B cell (primary cell): ENCODE results near the gene SNRPF. TPM values are rescaled to one million over a fixed set of nuclear protein-coding genes. Genes with fewer than 3 reads are reported as not detected.

ENCODE experiments used
- ATAC-seq: fragments of 200-7000 bp; cut with Tn5 transposase; one replicate; pipeline ENCODE4 v1.10.0; 2021; ENCODE audit warnings: low read depth, mild to moderate bottlenecking, moderate number of reproducible peaks, moderate library complexity
- CTCF ChIA-PET: fragments of 350-600 bp; sonication (Branson Sonifier 250); formaldehyde crosslinking; loops from one replicate; lab custom pipeline; 2021; ENCODE audit warnings: antibody characterized with exemption, inconsistent platforms; lab: Charles Lee
- POLR2A ChIA-PET: fragments of 350-600 bp; sonication (Branson Sonifier 250); formaldehyde crosslinking; loops from one replicate; lab custom pipeline; 2021; ENCODE audit warnings: antibody characterized with exemption; lab: Charles Lee
- DNase-seq: peaks from one replicate; pipeline ENCODE4 v3.0.0; 2013
- H2AFZ ChIP-seq: 2 replicates; pipeline ENCODE4 v1.6.1; 2012; ENCODE audit warnings: mild to moderate bottlenecking, low read depth, low read length; ENCODE audit not compliant: insufficient read depth, poor library complexity, severe bottlenecking
- H3K27ac ChIP-seq, 2 donors: 1 replicate in 1 of 2; 2 replicates in 1 of 2; pipeline ENCODE4 v1.5.1; 2012 to 2013; ENCODE audit warnings: low read length in 2 of 2, mild to moderate bottlenecking in 2 of 2, moderate library complexity in 1 of 2
- H3K27me3 ChIP-seq, 4 experiments: fragments of 200-600 bp in 1 of 4; sonication (generic) in 1 of 4; replicated peaks in 1 of 4; 1 replicate in 2 of 4; 2 replicates in 2 of 4; pipeline versions ENCODE4 v1.6.1 to v1.7.0; 2013 to 2016; ENCODE audit warnings: low read length in 3 of 4, mild to moderate bottlenecking in 2 of 4, mixed read lengths in 1 of 4, moderate library complexity in 1 of 4; ENCODE audit not compliant: insufficient read depth in 4 of 4, control insufficient read depth in 3 of 4; ENCODE audit errors: control extremely low read depth in 1 of 4
- H3K36me3 ChIP-seq, 2 experiments: replicated peaks in 1 of 2; 1 replicate in 1 of 2; 2 replicates in 1 of 2; pipeline versions ENCODE4 v1.6.1 to v1.7.1; 2013; ENCODE audit warnings: low read length in 1 of 2; ENCODE audit not compliant: insufficient read depth in 2 of 2, control insufficient read depth in 1 of 2; ENCODE audit errors: control extremely low read depth in 1 of 2, extremely low read depth in 1 of 2
- H3K4me1 ChIP-seq, 2 donors: fragments of 200-600 bp in 1 of 2; sonication (generic) in 1 of 2; 1 replicate in 1 of 2; 2 replicates in 1 of 2; pipeline versions ENCODE4 v1.5.1 to v1.6.1; 2013 to 2017; ENCODE audit warnings: low read length in 2 of 2; ENCODE audit not compliant: control insufficient read depth in 2 of 2, insufficient read depth in 2 of 2
- H3K4me2 ChIP-seq: replicated peaks from 2 replicates; pipeline ENCODE3; 2012; ENCODE audit warnings: mild to moderate bottlenecking, low read depth, low read length; ENCODE audit not compliant: poor library complexity, severe bottlenecking
- H3K4me3 ChIP-seq, 5 experiments: fragments of 200-600 bp in 1 of 5; sonication (generic) in 1 of 5; 1 replicate in 3 of 5; 2 replicates in 2 of 5; pipeline versions ENCODE4 v1.5.1 to v1.7.0; 2011 to 2016; ENCODE audit warnings: low read length in 4 of 5, mild to moderate bottlenecking in 4 of 5, low read depth in 2 of 5, control low read depth in 1 of 5, moderate library complexity in 1 of 5; ENCODE audit not compliant: insufficient read depth in 1 of 5; ENCODE audit errors: control extremely low read depth in 1 of 5, extremely low read depth in 1 of 5
- H3K79me2 ChIP-seq: fragments of 200-600 bp; sonication (generic); one replicate; pipeline ENCODE4 v1.6.0; 2016; ENCODE audit warnings: low read length; ENCODE audit not compliant: control insufficient read depth, insufficient read depth
- H3K9ac ChIP-seq: fragments of 200-600 bp; sonication (generic); 2 replicates; pipeline ENCODE4 v1.6.1; 2017; ENCODE audit warnings: mild to moderate bottlenecking, low read length, moderate library complexity
- H3K9me3 ChIP-seq, 3 donors: one replicate each; pipeline versions ENCODE4 v1.6.1 to v1.7.1; 2013; ENCODE audit warnings: low read length in 2 of 3; ENCODE audit not compliant: control insufficient read depth in 2 of 3, insufficient read depth in 1 of 3; ENCODE audit errors: control extremely low read depth in 1 of 3
- H4K20me1 ChIP-seq: 2 replicates; pipeline ENCODE4 v1.6.0; 2012; ENCODE audit warnings: mild to moderate bottlenecking, low read length; ENCODE audit not compliant: insufficient read depth, control insufficient read depth, poor library complexity, severe bottlenecking
- H3K27ac Mint-ChIP-seq: one replicate; pipeline ENCODE4 v1.8.0; 2021; ENCODE audit warnings: mixed read lengths
- H3K27me3 Mint-ChIP-seq: one replicate; pipeline ENCODE4 v1.8.0; 2021; ENCODE audit warnings: mixed read lengths
- H3K4me1 Mint-ChIP-seq: one replicate; pipeline ENCODE4 v1.8.0; 2021; ENCODE audit warnings: mixed read lengths
- H3K4me3 Mint-ChIP-seq: one replicate; pipeline ENCODE4 v1.8.0; 2021; ENCODE audit warnings: mixed read lengths
- H3K9me3 Mint-ChIP-seq: one replicate; pipeline ENCODE4 v1.8.0; 2022; ENCODE audit warnings: mixed read lengths; ENCODE audit not compliant: insufficient read depth
- EZH2 ChIP-seq: IDR thresholded peaks from 2 replicates; pipeline ENCODE4 v1.6.1; 2012; ENCODE audit warnings: borderline replicate concordance, low read depth, mild to moderate bottlenecking, moderate library complexity, low read length; ENCODE audit not compliant: insufficient read depth, poor library complexity, severe bottlenecking
- WGBS: methylation state at CpG from one replicate; pipeline ENCODE4 v1.1.5; 2013; ENCODE audit warnings: missing lambda C conversion rate; ENCODE audit not compliant: insufficient coverage; 5-methylcytosine and 5-hydroxymethylcytosine counted together
- intact Hi-C: fragments of 100-400 bp; cut with micrococcal nuclease; formaldehyde crosslinking; loops from one replicate; pipeline ENCODE4 v1.10.0; 2022
- polyA minus RNA-seq: library from RNA; depleted of rRNA, polyadenylated mRNA; stranded (reverse); fragments of >200 nt; gene quantifications from 2 replicates; pipeline ENCODE4 v1.2.3, GENCODE V29; 2012
- polyA plus RNA-seq: library from polyadenylated mRNA; depleted of rRNA; stranded (reverse); fragments of >200 nt; gene quantifications from 2 replicates; pipeline ENCODE4 v1.2.3, GENCODE V29; 2012
- total RNA-seq, 2 donors: library from RNA; stranded (reverse); fragments of 120-200 nt in 1 of 2; gene quantifications; 1 replicate in 1 of 2; 2 replicates in 1 of 2; pipeline versions ENCODE4 v1.2.3 to v1.2.4, GENCODE V29; 2013 to 2022
- TF ChIP-seq, protein P1 (sequence below): fragments of 200-600 bp; IDR thresholded peaks from one replicate; pipeline ENCODE4 v1.8.0; 2022; ENCODE audit warnings: antibody characterized with exemption, mild to moderate bottlenecking

SNRPF gene
- total RNA-seq = 23.8 and 25.5 TPM in 2 replicates
- total RNA-seq (2013) = 23.4 TPM
- 10.5 and 16.2 TPM in 2 replicates for polyA plus RNA-seq
- 3.5 and 9.8 TPM in 2 replicates for polyA minus RNA-seq

DNA sequence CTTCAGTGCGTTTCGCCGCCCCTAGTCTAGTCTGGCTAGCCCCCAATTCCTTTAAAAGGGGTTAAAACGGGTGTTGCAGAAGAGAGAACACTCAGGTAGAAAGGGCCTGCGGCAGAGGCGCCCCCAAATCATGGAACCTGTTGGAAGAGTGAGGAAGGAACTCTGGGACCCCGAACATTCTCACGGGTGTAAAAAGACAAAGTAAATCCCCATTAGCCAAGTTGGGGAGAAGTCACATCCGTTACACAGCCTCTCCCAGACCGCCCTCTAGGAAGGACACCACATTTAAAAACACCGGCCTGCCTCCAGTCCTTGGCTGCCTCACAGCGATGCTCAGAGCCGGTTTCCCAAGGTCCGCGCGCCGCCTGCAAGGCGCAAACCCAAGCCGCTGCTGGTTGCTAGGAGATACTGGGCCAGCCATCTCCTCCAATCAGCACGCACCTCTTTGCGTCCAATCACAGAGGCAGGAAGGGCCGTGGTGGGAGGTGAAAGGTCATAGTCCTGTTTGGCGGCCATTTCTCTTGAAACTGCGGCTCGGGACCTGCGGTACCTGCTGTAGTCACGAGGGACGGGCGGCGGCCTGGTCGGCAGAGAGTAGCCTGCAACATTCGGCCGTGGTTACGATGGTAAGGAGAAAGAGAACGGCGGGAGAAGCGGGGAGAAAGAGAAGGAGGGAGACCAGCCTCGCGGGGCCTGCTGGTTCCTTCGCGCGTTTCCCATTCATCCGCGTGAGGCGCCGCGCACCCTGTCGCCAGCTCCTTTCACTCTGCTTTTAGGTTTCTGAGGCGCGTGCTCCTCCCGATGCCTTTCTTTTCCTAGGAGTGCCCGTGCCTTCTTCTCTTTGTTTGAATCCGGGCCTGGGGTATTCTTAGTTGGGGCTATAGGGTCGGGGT is at the start of gene SNRPF:
Gene SNRPF, plus strand, starts transcription at position 502 of the 893 bp plus-strand sequence. Its CDS starts 122 bp downstream, at position 624.
- Histone ChIP-seq H3K4me3 (peak within 1 kb of the TSS; percentile 70 to 89 (median 76)), H3K36me3 (peaks cover 2 to 26% of the 10 kb centered on the region in 2 experiments), H3K27ac (peak within 1 kb of the TSS; percentile 83 to 95), H3K27me3 (peaks cover 0 to 11% (median 9%) of the 10 kb centered on the region in 4 experiments), H4K20me1 (no peaks in the 10 kb centered on the region), H3K9ac (peak within 1 kb of the TSS; percentile 96), H3K4me2 (peak within 1 kb of the TSS; percentile 88), H3K4me1 (peaks cover 24 to 28% of the 10 kb centered on the region in 2 donors), H2AFZ (peak within 1 kb of the TSS; percentile 91), H3K9me3 (no peaks in the 10 kb centered on the region), H3K79me2 (peaks cover 49% of the 10 kb centered on the region)
- intact Hi-C loops = loop anchor here (1.0 to 10.0 kb wide), 8 partner anchors 84 to 1049 kb away; partner anchors contain the start of genes AMDHD1, CCDC38, CFAP54 and ELK3
- WGBS = under 1% methylated on average over 45 of the region's 54 CpGs
- peak; percentile 96 for ATAC-seq
- Mint-ChIP-seq H3K4me1 (peaks cover 14% of the 10 kb centered on the region), H3K27me3 (peaks cover 9% of the 10 kb centered on the region), H3K27ac (peak within 1 kb of the TSS; percentile 37), H3K9me3 (no peaks in the 10 kb centered on the region), H3K4me3 (no peak within 1 kb of the TSS)
- TF ChIP-seq, protein P1, sequence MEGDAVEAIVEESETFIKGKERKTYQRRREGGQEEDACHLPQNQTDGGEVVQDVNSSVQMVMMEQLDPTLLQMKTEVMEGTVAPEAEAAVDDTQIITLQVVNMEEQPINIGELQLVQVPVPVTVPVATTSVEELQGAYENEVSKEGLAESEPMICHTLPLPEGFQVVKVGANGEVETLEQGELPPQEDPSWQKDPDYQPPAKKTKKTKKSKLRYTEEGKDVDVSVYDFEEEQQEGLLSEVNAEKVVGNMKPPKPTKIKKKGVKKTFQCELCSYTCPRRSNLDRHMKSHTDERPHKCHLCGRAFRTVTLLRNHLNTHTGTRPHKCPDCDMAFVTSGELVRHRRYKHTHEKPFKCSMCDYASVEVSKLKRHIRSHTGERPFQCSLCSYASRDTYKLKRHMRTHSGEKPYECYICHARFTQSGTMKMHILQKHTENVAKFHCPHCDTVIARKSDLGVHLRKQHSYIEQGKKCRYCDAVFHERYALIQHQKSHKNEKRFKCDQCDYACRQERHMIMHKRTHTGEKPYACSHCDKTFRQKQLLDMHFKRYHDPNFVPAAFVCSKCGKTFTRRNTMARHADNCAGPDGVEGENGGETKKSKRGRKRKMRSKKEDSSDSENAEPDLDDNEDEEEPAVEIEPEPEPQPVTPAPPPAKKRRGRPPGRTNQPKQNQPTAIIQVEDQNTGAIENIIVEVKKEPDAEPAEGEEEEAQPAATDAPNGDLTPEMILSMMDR = peak; percentile 18
- TF ChIP-seq EZH2 = no peak
- POLR2A ChIA-PET = no interaction called here
- peak; percentile 97 for DNase-seq
- CTCF ChIA-PET = no interaction called here
